GM19463 (cell line): ENCODE measurements around the gene SSBP3.

ENCODE experiments used
- ATAC-seq: cut with Tn5 transposase; IDR thresholded peaks from one replicate; pipeline ENCODE4 v1.9.1; 2021; ENCODE audit warnings: mild to moderate bottlenecking, moderate library complexity; ENCODE audit not compliant: unreplicated experiment

Gene SSBP3

GRCh38 chr1:54375298-54375697 lies 30.9 kb downstream of the SSBP3 start:
- ATAC-seq = no peak

- ATAC-seq = no peak
Measured at GRCh38 chr1:54374766-54375165, 31.4 kb downstream of the SSBP3 start.

- ATAC-seq = no peak
Measured at GRCh38 chr1:54372978-54373377, 33.2 kb downstream of the SSBP3 start.

GRCh38 chr1:54371942-54372275 lies 34.3 kb downstream of the SSBP3 start:
- peak; percentile 47 for ATAC-seq

GRCh38 chr1:54371038-54371941 lies 34.9 kb downstream of the SSBP3 start:
- ATAC-seq = no peak

- ATAC-seq = no peak
Measured at GRCh38 chr1:54370287-54370989, 35.8 kb downstream of the SSBP3 start.

GRCh38 chr1:54367613-54368012 lies 38.6 kb downstream of the SSBP3 start:
- ATAC-seq = no peak

- no peak for ATAC-seq
Measured at GRCh38 chr1:54365847-54366246, 40.3 kb downstream of the SSBP3 start.

GRCh38 chr1:54365398-54365797 lies 40.8 kb downstream of the SSBP3 start:
- no peak for ATAC-seq

GRCh38 chr1:54364995-54365394 lies 41.2 kb downstream of the SSBP3 start:
- ATAC-seq = no peak

- no peak for ATAC-seq
Measured at GRCh38 chr1:54364582-54364981, 41.6 kb downstream of the SSBP3 start.

GRCh38 chr1:54363925-54364324 lies 42.3 kb downstream of the SSBP3 start:
- ATAC-seq = no peak

- ATAC-seq = no peak
Measured at GRCh38 chr1:54362881-54363340, 43.3 kb downstream of the SSBP3 start.

- no peak for ATAC-seq
Measured at GRCh38 chr1:54361342-54361741, 44.9 kb downstream of the SSBP3 start.

GRCh38 chr1:54360165-54361005 lies 45.8 kb downstream of the SSBP3 start:
- ATAC-seq = no peak

GRCh38 chr1:54359393-54360162 lies 46.6 kb downstream of the SSBP3 start:
- ATAC-seq = no peak

GRCh38 chr1:54358503-54359168 lies 47.6 kb downstream of the SSBP3 start:
- no peak for ATAC-seq

GRCh38 chr1:54357967-54358366 lies 48.2 kb downstream of the SSBP3 start:
- ATAC-seq = no peak

GRCh38 chr1:54356680-54357147 lies 49.5 kb downstream of the SSBP3 start:
- ATAC-seq = no peak
